SK-N-SH (cell line): ENCODE measurements around the gene NBPF1.
"Not testable (repeated sequence)": the region's sequence is repeated elsewhere in the genome, so short reads cannot be mapped to it uniquely, and the experiment has no call there.

Experiments used
- CHD2 ChIP-seq: fragments of 150-350 bp; IDR thresholded peaks from 2 replicates; pipeline ENCODE4 v1.6.1; 2018; ENCODE audit warnings: low read length; ENCODE audit not compliant: partially characterized antibody
- EP300 ChIP-seq, 2 experiments: IDR thresholded peaks; 2 replicates each; pipeline versions ENCODE4 v1.4.0 to v1.6.1; 2012; ENCODE audit warnings: borderline replicate concordance in 1 of 2, low read depth in 1 of 2, low read length in 1 of 2
- EZH2phosphoT487 ChIP-seq: fragments of 200-600 bp; sonication (generic); IDR thresholded peaks from 2 replicates; pipeline ENCODE4 v1.6.1; 2017; ENCODE audit warnings: low read depth, mixed run types, mild to moderate bottlenecking, antibody characterized with exemption, moderate library complexity, borderline replicate concordance
- GABPA ChIP-seq: IDR thresholded peaks from 2 replicates; pipeline ENCODE4 v1.4.0; 2012; ENCODE audit warnings: low read depth, mild to moderate bottlenecking
- POLR2AphosphoS5 ChIP-seq: IDR thresholded peaks from 2 replicates; pipeline ENCODE4 v1.6.1; 2012; ENCODE audit warnings: low read depth, low read length
- RCOR1 ChIP-seq: fragments of 150-350 bp; IDR thresholded peaks from 2 replicates; pipeline ENCODE4 v1.6.1; 2017; ENCODE audit warnings: antibody characterized with exemption, low read length
- RFX5 ChIP-seq: IDR thresholded peaks from 2 replicates; pipeline ENCODE4 v1.6.1; 2012; ENCODE audit warnings: mild to moderate bottlenecking, improper control_type of control experiment, low read length
- USF2 ChIP-seq: fragments of 150-350 bp; IDR thresholded peaks from 2 replicates; pipeline ENCODE4 v1.6.1; 2017; ENCODE audit warnings: antibody characterized with exemption, low read length, low read depth, borderline replicate concordance
- ZBTB33 ChIP-seq: IDR thresholded peaks from 2 replicates; pipeline ENCODE4 v1.4.0; 2012; ENCODE audit warnings: low read depth, borderline replicate concordance
- TF ChIP-seq, protein P1 (sequence below): IDR thresholded peaks from 2 replicates; pipeline ENCODE4 v1.4.0; 2012; ENCODE audit warnings: low read depth
- TF ChIP-seq, protein P2 (sequence below): IDR thresholded peaks from 2 replicates; pipeline ENCODE4 v1.4.0; 2012; ENCODE audit warnings: low read depth, borderline replicate concordance
- TF ChIP-seq, protein P3 (sequence below): fragments of 200-600 bp; sonication (generic); IDR thresholded peaks from 2 replicates; pipeline ENCODE4 v1.6.1; 2017; ENCODE audit warnings: antibody characterized with exemption, mild to moderate bottlenecking, moderate library complexity

DNA sequence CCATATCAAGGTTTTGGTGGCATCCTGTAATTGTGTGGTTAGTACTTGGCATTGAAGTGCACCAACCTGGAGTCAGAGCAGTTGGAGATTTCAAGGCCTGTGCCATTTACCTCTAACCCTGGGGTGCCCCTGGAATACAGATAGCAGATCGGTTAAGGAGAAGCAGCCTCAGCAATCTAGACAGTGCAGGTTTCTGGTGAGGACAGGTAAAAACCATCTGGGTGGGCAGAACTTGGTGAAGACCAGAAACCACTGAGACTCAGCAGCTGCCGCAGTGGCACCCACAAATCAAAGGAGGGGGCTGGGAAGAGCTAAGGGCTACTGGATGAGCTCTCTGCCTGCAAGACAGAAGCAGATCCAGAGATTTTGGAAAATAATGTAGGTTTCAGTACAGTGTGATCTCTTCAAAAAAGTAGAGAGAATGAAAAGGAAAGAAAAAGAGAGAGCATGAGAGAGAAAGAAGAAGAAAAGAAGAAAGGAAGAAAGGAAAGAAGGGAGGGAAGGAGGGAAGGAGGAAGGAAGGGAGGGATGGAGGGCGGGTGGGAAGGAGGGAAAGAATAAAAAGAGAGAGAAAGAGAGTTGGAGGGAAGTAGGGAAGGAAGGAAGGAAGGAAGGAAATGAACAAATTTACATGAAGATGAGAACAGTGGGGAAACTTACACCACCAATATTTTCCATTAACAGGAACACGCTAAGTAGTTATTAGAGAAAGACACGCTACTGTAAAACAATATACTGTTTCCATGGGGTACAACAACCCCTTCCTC is 6.5 kb downstream of the NBPF1 start:
- TF ChIP-seq RCOR1; EZH2phosphoT487; POLR2AphosphoS5; CHD2; GABPA; USF2; ZBTB33; EP300 (IDR thresholded peaks at IDR 0.05; ENCODE audit: borderline replicate concordance in 1 of 2, low read depth in 1 of 2, low read length in 1 of 2); RFX5: not testable (repeated sequence)
- TF ChIP-seq, protein P1, sequence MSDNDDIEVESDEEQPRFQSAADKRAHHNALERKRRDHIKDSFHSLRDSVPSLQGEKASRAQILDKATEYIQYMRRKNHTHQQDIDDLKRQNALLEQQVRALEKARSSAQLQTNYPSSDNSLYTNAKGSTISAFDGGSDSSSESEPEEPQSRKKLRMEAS, result not testable (repeated sequence)
- TF ChIP-seq, protein P2, sequence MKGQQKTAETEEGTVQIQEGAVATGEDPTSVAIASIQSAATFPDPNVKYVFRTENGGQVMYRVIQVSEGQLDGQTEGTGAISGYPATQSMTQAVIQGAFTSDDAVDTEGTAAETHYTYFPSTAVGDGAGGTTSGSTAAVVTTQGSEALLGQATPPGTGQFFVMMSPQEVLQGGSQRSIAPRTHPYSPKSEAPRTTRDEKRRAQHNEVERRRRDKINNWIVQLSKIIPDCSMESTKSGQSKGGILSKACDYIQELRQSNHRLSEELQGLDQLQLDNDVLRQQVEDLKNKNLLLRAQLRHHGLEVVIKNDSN, result not testable (repeated sequence)
- TF ChIP-seq, protein P3, sequence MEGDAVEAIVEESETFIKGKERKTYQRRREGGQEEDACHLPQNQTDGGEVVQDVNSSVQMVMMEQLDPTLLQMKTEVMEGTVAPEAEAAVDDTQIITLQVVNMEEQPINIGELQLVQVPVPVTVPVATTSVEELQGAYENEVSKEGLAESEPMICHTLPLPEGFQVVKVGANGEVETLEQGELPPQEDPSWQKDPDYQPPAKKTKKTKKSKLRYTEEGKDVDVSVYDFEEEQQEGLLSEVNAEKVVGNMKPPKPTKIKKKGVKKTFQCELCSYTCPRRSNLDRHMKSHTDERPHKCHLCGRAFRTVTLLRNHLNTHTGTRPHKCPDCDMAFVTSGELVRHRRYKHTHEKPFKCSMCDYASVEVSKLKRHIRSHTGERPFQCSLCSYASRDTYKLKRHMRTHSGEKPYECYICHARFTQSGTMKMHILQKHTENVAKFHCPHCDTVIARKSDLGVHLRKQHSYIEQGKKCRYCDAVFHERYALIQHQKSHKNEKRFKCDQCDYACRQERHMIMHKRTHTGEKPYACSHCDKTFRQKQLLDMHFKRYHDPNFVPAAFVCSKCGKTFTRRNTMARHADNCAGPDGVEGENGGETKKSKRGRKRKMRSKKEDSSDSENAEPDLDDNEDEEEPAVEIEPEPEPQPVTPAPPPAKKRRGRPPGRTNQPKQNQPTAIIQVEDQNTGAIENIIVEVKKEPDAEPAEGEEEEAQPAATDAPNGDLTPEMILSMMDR, result not testable (repeated sequence)
